GM12801 (cell line): ENCODE measurements around the gene ZFP90.

Source experiments
- TF ChIP-seq, protein P1 (sequence below): IDR thresholded peaks from one replicate; pipeline ENCODE4 v1.5.1; 2011; ENCODE audit warnings: control low read depth; ENCODE audit not compliant: insufficient read length; ENCODE audit errors: extremely low read depth

The ZFP90 gene

DNA sequence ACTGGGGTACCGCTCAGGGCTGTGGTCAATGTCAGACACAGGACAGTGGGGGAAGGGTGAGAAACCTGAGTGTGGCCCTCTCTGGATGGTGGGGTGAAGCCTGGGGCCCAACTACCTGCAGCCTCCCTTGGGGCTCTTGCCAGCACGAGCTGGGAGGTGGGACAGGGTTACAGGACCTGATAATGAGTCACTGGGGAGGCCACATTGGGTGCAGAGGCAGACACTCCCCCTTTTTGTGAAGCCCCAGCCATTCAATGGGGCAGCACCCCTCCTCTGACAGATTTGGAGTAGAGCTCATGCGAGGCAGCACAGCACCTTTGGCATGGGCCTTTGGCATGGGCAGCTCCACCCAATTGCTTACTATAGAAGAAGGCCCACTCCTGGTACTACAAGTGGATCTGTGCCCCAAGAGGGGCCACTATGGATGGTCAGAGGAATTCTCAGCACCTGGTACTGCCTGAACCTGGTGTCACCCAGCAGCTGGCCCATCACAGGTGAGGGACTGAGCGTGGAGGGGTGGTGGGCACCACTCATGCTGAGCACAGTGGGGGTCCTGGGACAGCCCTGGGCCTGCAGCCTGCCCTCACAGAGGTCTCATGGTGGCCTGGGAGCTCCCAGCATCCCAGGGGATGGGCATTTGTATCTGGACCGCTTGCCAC is 45.5 kb upstream of the ZFP90 start:
- TF ChIP-seq, protein P1, sequence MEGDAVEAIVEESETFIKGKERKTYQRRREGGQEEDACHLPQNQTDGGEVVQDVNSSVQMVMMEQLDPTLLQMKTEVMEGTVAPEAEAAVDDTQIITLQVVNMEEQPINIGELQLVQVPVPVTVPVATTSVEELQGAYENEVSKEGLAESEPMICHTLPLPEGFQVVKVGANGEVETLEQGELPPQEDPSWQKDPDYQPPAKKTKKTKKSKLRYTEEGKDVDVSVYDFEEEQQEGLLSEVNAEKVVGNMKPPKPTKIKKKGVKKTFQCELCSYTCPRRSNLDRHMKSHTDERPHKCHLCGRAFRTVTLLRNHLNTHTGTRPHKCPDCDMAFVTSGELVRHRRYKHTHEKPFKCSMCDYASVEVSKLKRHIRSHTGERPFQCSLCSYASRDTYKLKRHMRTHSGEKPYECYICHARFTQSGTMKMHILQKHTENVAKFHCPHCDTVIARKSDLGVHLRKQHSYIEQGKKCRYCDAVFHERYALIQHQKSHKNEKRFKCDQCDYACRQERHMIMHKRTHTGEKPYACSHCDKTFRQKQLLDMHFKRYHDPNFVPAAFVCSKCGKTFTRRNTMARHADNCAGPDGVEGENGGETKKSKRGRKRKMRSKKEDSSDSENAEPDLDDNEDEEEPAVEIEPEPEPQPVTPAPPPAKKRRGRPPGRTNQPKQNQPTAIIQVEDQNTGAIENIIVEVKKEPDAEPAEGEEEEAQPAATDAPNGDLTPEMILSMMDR: no peak

DNA sequence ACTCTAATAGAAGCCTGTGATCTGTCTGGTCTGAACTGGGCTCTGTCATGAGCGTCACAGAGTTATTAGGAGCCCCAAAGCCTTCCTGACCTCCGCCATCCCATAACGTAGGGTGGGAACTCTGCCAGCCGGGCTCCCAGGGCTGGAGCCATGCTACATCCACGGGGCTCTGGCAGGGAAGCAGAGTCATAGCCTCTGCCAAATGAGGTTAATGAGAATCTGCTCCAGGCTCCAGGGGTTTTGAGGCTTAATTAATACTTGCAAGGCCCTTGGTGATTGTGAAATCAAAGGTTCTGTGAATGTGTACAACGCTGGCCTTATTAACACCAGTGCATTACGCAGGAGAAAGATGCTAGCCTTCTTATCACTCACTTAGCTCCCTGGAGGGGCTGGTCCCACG is 42.4 kb upstream of the ZFP90 start:
- TF ChIP-seq, protein P1: no peak

DNA sequence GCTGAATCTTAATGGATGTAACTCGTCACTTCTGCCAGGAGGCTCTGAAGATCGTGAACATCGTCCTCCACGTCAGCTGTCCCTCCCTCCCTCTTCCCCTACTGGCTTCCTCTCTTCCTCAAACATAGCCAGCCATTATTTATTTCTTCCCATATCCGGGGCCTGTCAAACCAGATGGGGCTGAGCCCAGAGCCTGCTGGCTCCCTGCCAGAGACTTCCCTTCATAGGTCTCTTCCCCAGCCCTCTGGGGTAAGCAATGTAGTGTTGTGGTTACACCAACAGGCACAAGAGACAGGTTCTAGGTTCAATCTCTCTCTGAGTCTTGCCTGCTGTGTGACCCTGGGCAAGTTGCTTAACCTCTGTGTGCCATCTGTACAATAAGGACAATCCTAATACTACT is 40.1 kb upstream of the ZFP90 start:
- TF ChIP-seq, protein P1: no peak

DNA sequence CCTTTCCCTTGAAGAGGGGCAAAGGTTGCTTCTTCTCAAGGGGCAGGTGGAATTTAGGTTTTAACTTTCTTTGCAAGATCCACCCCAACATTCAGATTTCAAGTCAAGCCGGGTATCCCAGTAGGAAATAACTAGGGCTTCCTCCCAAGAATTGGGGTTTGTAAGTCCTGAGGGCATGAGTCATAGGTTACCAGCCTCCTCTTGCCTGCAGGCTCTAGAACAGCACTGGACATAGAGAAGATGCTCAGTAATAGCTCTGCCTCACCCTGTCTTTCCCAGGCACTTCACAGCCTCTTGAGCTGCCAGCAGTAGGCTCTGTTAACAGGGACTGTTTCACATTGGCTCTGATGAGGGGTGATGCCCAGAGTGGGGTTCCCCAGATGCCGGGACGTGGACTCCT is 35.8 kb upstream of the ZFP90 start:
- TF ChIP-seq, protein P1: no peak

DNA sequence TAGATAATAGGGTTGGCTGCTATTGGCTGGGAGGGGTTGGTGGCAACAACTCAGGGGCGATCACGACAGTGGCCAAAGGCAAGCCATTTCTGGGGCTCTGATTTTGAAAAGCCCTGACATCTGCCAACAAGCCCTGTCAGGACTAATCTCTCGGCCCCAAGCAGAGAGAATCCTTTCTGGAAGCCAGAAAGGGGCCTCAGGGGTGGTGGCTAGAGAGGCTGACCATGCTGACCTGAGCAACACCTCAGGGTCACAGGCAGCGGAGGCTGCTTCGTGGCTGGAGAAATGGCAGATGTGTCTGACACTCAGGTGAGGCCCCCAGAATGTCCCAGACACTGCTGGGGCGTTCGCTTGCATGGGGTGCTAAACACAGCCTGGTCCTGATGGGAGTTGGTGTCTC is 35.0 kb upstream of the ZFP90 start:
- TF ChIP-seq, protein P1: no peak

DNA sequence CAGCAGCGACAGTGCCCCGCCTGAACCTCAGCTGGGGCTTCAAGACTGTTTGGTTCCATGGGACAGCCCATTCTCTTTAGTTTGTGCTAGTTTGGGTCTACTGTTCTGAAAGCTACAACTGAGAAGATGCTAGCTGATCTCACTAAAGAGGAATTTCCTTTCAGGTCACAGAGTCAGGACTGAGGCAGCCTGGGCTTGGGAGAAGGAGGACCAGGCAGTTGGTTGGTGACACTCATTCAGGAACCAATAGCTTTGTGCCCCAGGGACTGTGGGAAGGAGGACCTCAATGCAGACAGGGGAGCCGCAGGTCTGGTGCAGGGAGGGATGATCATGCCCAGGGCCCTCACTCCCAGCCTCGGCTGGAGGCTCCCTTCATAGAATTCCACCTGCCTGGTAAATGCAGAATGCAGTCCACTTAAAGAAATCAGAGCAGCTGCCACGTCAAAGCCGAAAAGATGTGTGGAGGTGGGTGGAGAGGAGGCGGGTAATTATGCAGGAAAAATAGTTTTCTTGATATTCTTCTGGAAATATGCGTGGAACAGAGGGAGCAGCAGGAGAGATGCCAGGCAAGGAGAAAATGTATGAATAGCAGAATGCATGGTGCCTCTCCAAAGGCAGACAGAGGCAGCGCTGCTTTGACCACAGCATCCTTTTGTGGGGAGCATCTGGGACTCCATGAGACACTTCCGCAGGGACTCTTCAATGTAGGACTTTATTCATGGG is 32.6 kb upstream of the ZFP90 start:
- TF ChIP-seq, protein P1: no peak

DNA sequence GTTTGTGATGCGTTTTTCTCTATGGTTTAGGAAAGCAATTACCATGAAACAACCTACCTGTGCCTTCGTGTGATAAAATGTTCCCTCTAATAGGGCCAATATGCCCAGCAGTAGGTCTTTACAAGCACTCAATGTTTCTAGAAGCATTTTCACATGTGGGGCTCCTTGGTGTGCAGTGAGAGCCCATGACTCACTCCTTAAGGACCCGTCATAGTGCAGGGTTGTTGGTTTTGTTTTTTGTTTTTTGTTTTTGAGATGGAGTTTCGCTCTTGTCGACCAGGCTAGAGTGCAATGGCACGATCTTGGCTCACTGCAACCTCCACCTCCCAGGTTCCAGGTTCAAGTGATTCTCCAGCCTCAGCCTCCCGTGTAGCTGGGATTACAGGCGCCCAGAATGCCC is 31.1 kb upstream of the ZFP90 start:
- TF ChIP-seq, protein P1: no peak
